Smooth muscle cell (in vitro differentiated cells): Measurements from ENCODE around the gene RNFT2. TPM values are rescaled to one million over a fixed set of nuclear protein-coding genes. Genes with fewer than 3 reads are reported as not detected.

ENCODE experiments used
- DNase-seq: peaks from one replicate; lab custom pipeline; 2025; ENCODE audit not compliant: unreplicated experiment; lab: John Stamatoyannopoulos, UW
- H2AFZ ChIP-seq: fragments of 200-600 bp; sonication (generic); 2 replicates; pipeline ENCODE4 v1.6.0; 2016; ENCODE audit warnings: antibody characterized with exemption, low read depth, mild to moderate bottlenecking
- H3F3A ChIP-seq: fragments of 200-600 bp; sonication (generic); 2 replicates; pipeline ENCODE4 v1.6.0; 2017; ENCODE audit warnings: antibody characterized with exemption, low read depth
- H3K27ac ChIP-seq: fragments of 200-600 bp; sonication (generic); 2 replicates; pipeline ENCODE4 v1.5.1; 2016; ENCODE audit warnings: low read depth, mild to moderate bottlenecking
- H3K27me3 ChIP-seq: fragments of 200-600 bp; sonication (generic); 2 replicates; pipeline ENCODE4 v1.6.1; 2016; ENCODE audit warnings: low read depth, mild to moderate bottlenecking
- H3K36me3 ChIP-seq: fragments of 200-600 bp; sonication (generic); 2 replicates; pipeline ENCODE4 v1.5.1; 2016; ENCODE audit warnings: low read depth
- H3K4me1 ChIP-seq: fragments of 200-600 bp; sonication (generic); 2 replicates; pipeline ENCODE4 v1.5.1; 2016; ENCODE audit warnings: low read depth
- H3K4me2 ChIP-seq: fragments of 200-600 bp; sonication (generic); 2 replicates; pipeline ENCODE4 v1.6.0; 2016; ENCODE audit warnings: mild to moderate bottlenecking
- H3K4me3 ChIP-seq: fragments of 200-600 bp; sonication (generic); 2 replicates; pipeline ENCODE4 v1.5.1; 2016; ENCODE audit warnings: mild to moderate bottlenecking
- H3K79me2 ChIP-seq: fragments of 200-600 bp; sonication (generic); 2 replicates; pipeline ENCODE4 v1.6.0; 2016; ENCODE audit warnings: low read depth, mild to moderate bottlenecking
- H3K9ac ChIP-seq: fragments of 200-600 bp; sonication (generic); 2 replicates; pipeline ENCODE4 v1.6.0; 2016; ENCODE audit warnings: low read depth
- H3K9me3 ChIP-seq: fragments of 200-600 bp; sonication (generic); replicated peaks from 2 replicates; pipeline ENCODE4 v1.5.1; 2016; ENCODE audit warnings: low read depth
- H4K20me1 ChIP-seq: fragments of 200-600 bp; sonication (generic); 2 replicates; pipeline ENCODE4 v1.6.0; 2016; ENCODE audit warnings: low read depth
- WGBS: methylation state at CpG from one replicate; pipeline ENCODE4 v1.1.7; 2016; ENCODE audit warnings: low lambda C conversion rate; 5-methylcytosine and 5-hydroxymethylcytosine counted together
- polyA plus RNA-seq: library from polyadenylated mRNA; unstranded; fragments of >200 nt; fragmentation: Nextera tagmentation; extraction: Ambion mirVana; gene quantifications from 2 replicates; pipeline ENCODE4 v1.2.1, GENCODE V29; 2016
- total RNA-seq: library from RNA; depleted of rRNA; stranded (reverse); fragments of >200 nt; gene quantifications from 2 replicates; pipeline ENCODE4 v1.2.3, GENCODE V29; 2014
- TF ChIP-seq, protein P1 (sequence below): fragments of 200-600 bp; sonication (generic); IDR thresholded peaks from 2 replicates; pipeline ENCODE4 v1.5.1; 2017; ENCODE audit warnings: borderline replicate concordance, mild to moderate bottlenecking, antibody characterized with exemption; ENCODE audit not compliant: insufficient read depth, poor library complexity, severe bottlenecking

The RNFT2 gene
- total and polyA plus RNA-seq, 2 experiments from 2014 or later, result 2.0 to 2.4 TPM

DNA sequence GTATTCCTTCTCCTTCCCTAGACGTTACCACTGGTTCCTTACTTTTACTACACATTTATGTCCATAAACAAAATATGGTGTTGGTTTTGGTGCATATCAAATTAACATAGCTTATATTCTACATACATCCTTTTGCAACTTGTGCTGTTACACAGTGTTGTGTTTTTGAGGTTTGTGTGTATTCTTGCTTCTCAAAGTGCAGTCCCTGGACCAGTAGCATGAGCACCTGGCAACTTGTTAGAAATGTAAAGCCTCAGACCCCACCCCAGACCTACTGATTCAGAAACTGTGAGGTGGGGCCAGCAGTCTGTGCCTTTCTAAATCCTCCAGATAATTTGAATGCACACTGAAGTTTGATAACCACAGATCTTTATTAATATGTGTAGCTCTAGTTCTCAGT is 65.9 kb downstream of the RNFT2 start:
- DNase-seq, result no peak
- no peaks in the 10 kb centered on the region for H3K4me1 ChIP-seq
- H2AFZ ChIP-seq, result no peak overlapping the region
- H4K20me1 ChIP-seq, result no peaks in the 10 kb centered on the region
- no peaks in the 10 kb centered on the region for H3K36me3 ChIP-seq
- H3K9ac ChIP-seq, result no peak overlapping the region
- H3K27me3 ChIP-seq, result no peaks in the 10 kb centered on the region
- H3K79me2 ChIP-seq, result no peaks in the 10 kb centered on the region
- H3K4me2 ChIP-seq, result no peak overlapping the region
- no peaks in the 10 kb centered on the region for H3F3A ChIP-seq
- H3K4me3 ChIP-seq, result no peak overlapping the region
- H3K9me3 ChIP-seq, result no peaks in the 10 kb centered on the region
- WGBS, result 0% methylated on average over 1 of the region's 1 CpG
- H3K27ac ChIP-seq, result no peak overlapping the region
- TF ChIP-seq, protein P1, sequence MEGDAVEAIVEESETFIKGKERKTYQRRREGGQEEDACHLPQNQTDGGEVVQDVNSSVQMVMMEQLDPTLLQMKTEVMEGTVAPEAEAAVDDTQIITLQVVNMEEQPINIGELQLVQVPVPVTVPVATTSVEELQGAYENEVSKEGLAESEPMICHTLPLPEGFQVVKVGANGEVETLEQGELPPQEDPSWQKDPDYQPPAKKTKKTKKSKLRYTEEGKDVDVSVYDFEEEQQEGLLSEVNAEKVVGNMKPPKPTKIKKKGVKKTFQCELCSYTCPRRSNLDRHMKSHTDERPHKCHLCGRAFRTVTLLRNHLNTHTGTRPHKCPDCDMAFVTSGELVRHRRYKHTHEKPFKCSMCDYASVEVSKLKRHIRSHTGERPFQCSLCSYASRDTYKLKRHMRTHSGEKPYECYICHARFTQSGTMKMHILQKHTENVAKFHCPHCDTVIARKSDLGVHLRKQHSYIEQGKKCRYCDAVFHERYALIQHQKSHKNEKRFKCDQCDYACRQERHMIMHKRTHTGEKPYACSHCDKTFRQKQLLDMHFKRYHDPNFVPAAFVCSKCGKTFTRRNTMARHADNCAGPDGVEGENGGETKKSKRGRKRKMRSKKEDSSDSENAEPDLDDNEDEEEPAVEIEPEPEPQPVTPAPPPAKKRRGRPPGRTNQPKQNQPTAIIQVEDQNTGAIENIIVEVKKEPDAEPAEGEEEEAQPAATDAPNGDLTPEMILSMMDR, result no peak

DNA sequence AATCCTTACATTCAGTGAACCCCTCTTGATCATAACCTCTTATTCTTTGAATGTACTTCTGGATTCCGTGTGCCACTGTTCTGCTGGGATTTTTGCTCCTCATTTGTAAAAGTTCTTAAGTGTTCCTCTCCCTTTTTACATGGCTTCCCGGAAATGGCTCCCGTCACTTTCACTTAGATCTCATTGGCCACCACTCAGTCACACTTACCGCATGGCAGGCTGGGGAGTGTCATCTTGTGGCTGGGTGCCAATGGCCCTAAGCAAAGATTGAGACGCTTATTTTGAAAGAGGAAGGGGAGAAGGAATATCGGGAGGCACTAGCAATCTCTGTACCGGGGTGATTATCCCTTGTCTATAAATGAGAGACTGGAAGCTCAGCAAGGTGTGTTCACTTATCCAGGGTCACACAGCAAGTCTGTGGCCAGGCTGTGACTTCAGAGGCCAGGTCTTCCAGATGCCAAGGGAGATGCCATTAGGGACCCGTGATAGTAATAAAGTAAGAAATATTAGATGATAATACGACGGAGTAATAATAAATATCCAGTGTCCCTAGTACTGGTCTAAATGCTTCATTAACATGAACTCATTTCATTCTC is 68.8 kb downstream of the RNFT2 start:
- Histone ChIP-seq H3F3A (no peaks in the 10 kb centered on the region), H3K27me3 (no peaks in the 10 kb centered on the region), H3K4me3 (no peak overlapping the region), H4K20me1 (no peaks in the 10 kb centered on the region), H3K27ac (no peak overlapping the region), H3K4me2 (no peak overlapping the region), H3K4me1 (no peaks in the 10 kb centered on the region), H3K36me3 (no peaks in the 10 kb centered on the region), H3K9me3 (no peaks in the 10 kb centered on the region), H2AFZ (no peak overlapping the region), H3K79me2 (no peaks in the 10 kb centered on the region), H3K9ac (no peak overlapping the region)
- no peak for DNase-seq
- 92% methylated on average over 10 of the region's 10 CpGs for WGBS
- TF ChIP-seq, protein P1, result no peak

DNA sequence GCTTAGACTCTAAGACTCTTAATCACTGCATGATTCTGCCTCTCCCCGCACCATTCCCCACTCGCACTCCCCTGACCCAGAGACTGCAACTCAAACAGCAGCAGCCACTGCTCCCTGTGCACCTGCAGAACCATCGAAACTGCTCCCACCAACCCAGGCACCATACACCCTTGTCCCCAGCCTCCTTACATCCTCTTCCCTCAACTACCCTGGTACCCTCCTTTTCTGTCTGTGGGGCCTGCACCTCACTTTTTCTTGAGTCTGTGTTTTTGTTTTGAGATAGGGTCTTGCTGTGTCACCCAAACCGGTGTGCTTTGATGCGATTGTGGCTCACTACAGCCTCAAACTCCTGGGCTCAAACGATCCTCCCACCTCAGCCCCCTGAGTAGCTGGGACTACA is 69.4 kb downstream of the RNFT2 start:
- DNase-seq, result no peak
- no peaks in the 10 kb centered on the region for H3K36me3 ChIP-seq
- no peak overlapping the region for H3K9ac ChIP-seq
- WGBS, result 94% methylated on average over 6 of the region's 6 CpGs
- no peak overlapping the region for H3K4me3 ChIP-seq
- TF ChIP-seq, protein P1, result no peak
- no peaks in the 10 kb centered on the region for H3K27me3 ChIP-seq
- no peaks in the 10 kb centered on the region for H3K79me2 ChIP-seq
- H3K4me1 ChIP-seq, result no peaks in the 10 kb centered on the region
- no peak overlapping the region for H3K27ac ChIP-seq
- no peak overlapping the region for H2AFZ ChIP-seq
- H3K4me2 ChIP-seq, result no peak overlapping the region
- H3K9me3 ChIP-seq, result no peaks in the 10 kb centered on the region
- no peaks in the 10 kb centered on the region for H4K20me1 ChIP-seq
- H3F3A ChIP-seq, result no peaks in the 10 kb centered on the region
